Stimulated activated CD4-positive, alpha-beta T cell treated with anti-CD3 and anti-CD28 coated beads, Interleukin-4, amount 100 ng/mL, for 24 hours (primary cell): Measurements from ENCODE around the gene KNOP1.
"Not testable (repeated sequence)": the region's sequence is repeated elsewhere in the genome, so short reads cannot be mapped to it uniquely, and the experiment has no call there.

ENCODE experiments used
- DNase-seq: peaks from one replicate; pipeline ENCODE4 v3.0.0-alpha.2; 2020

Gene KNOP1

GRCh38 chr16:19680881-19681340, 37.1 kb downstream of the KNOP1 start:
- DNase-seq = no peak

DNA sequence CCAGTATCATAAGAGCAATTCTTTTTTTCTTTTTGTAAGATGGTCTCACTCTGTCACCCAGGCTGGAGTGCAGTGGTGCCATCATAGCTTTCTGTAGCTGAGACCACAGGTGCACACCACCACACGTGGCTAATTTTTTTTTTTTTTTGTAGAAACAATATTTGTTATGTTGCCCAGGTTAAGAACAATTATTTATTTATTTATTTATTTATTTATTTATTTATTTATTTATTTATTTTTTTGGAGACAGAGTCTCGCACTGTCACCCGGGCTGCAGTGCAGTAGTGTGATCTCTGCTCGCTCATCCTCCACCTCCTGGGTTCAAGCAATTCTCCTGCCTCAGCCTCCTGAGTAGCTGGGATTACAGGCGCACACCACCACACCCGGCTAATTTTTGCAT, 38.7 kb downstream of the KNOP1 start:
- DNase-seq = not testable (repeated sequence)

DNA sequence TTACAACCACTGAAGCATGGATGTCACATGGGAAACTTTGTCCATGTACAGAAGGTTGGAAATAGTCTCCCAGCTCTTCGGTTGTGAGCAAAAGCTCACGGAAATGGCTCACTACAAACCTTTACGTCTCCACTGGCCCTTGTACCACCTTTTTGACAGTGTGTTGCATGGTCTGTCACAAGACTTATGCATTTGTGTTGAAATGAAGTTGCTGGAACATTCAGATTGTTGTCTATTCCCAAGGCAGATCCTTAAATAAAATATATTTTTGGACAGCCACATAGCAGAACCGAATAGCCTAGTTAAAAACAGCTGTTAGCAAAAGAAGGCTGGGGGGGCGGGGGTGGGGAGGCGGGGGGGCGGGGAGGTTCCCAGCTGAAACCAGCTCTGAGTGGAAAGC, 39.2 kb downstream of the KNOP1 start:
- no peak for DNase-seq

- no peak for DNase-seq
Observed at GRCh38 chr16:19677402-19677801, 40.6 kb downstream of the KNOP1 start.

- DNase-seq = no peak
Observed at GRCh38 chr16:19674485-19674884, 43.5 kb downstream of the KNOP1 start.

GRCh38 chr16:19672378-19672777, 45.6 kb downstream of the KNOP1 start:
- DNase-seq = no peak

DNA sequence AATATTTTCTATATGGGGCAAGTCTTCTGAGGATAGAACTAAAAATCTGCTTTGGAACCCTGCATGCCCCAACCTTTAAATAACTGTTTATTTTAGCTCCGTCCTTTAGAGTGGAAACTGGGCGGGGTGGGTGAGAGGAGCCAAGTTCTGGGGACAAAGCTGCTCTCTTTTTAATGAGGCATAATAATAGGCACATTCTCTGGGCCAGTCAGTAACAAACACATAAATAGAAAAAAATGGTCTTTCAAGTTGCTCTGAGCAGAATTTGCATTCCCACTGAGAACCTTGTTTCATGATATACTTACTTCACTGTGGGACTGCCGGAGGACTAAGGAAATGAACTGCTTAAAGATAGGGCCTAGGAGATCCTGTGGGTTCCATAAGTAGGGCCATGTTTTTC, 51.5 kb downstream of the KNOP1 start:
- no peak for DNase-seq

DNA sequence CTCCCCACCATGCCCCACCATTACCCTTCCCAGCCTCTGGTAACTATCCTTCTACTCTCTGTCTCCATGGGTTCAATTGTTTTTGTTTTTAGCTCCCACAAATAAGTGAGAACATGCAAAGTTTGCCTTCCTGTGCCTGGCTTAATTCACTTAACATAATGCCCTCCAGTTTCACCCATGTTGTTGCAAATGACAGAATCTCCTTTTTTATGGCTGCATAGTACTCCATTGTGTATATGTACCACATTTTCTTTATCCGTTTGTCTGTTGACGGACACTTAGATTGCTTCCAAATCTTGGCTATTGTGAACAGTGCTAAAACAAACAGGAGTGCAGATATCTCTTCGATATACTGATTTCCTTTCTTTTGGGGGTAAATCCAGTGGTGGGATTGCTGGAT, 52.7 kb downstream of the KNOP1 start:
- not testable (repeated sequence) for DNase-seq

- no peak for DNase-seq
Observed at GRCh38 chr16:19664166-19664565, 53.9 kb downstream of the KNOP1 start.

DNA sequence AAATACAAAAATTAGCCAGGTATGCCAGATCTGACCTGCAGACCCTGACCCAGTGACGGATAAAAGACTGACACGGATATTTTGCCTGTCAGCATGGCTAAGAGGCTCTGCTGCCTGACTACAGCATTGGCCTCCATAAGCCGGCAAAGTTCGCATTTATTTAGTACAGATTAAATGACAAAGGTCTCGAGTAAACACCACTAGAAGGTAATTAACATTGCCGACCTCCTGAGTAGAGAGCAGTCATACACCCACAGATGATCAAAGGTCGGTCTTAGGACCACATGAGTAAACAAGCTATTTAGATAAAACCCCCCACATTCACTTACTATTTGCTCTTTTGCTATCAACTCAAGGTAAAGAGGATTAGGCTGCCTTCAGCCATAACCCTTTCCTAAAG, 55.7 kb downstream of the KNOP1 start:
- DNase-seq = no peak

DNA sequence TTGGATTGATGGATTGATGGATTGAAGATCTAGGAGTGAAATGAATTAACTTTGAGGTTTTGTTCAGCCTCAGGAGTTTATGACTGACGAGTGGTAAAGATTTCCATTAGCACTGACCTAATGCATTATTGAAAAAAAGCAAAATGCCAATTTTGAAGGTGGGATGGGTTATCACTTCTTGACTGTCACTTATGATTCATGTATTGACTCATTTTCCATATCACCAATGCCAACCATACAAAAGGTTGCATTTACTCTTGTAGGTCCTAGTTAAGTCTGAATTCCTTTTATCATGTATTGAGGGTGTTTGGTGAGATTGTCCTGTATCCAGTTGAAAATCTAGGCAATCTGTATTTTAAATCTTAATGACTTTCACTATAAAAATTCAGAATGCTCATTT, 57.6 kb downstream of the KNOP1 start:
- no peak for DNase-seq

DNA sequence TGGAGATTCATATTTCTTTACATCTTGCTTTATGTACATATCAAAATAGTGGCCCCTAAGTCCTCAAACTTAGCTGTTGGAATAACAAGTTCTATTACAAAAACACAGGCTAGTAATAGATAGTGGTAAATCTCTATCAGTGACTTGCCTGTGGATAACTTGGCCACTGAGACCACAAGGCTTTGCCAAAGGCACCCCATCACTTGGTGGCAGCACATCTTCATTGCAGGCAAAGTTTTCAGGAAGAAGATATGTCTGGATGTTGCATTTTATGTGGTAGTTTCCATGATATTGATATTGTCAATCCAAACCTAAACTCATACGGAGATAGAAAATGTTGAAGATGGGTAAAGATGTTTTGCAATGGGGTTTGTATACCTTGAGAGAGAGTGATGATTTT, 58.5 kb downstream of the KNOP1 start:
- no peak for DNase-seq

- DNase-seq = no peak
Observed at GRCh38 chr16:19657831-19658230, 60.2 kb downstream of the KNOP1 start.

- DNase-seq = no peak
Observed at GRCh38 chr16:19655242-19655777, 62.7 kb downstream of the KNOP1 start.

GRCh38 chr16:19654147-19654546, 63.9 kb downstream of the KNOP1 start:
- DNase-seq = no peak
